Large intestine (tissue), 3 donors: Measurements from ENCODE around the gene ANGPTL4. TPM values are rescaled to one million over a fixed set of nuclear protein-coding genes. Genes with fewer than 3 reads are reported as not detected.
"Not testable (repeated sequence)": the region's sequence is repeated elsewhere in the genome, so short reads cannot be mapped to it uniquely, and the experiment has no call there.

Source experiments
- DNase-seq, 2 donors: peaks; one replicate each; pipeline versions ENCODE4 v3.0.0 to v3.0.0-alpha.2; 2013
- H3K27ac ChIP-seq: one replicate; pipeline ENCODE4 v1.5.1; 2013; ENCODE audit warnings: low read length
- H3K27me3 ChIP-seq: 2 replicates; pipeline ENCODE4 v1.6.1; 2013; ENCODE audit warnings: low read length; ENCODE audit not compliant: control insufficient read depth, insufficient read depth
- H3K36me3 ChIP-seq: 2 replicates; pipeline ENCODE4 v1.6.1; 2013; ENCODE audit warnings: low read length; ENCODE audit not compliant: control insufficient read depth, insufficient read depth
- H3K4me1 ChIP-seq: one replicate; pipeline ENCODE4 v1.6.1; 2013; ENCODE audit warnings: low read length; ENCODE audit not compliant: control insufficient read depth, insufficient read depth
- H3K4me3 ChIP-seq: one replicate; pipeline ENCODE4 v1.5.1; 2013; ENCODE audit warnings: low read length
- H3K9me3 ChIP-seq: one replicate; pipeline ENCODE4 v1.6.1; 2013; ENCODE audit warnings: mild to moderate bottlenecking, low read depth, low read length, moderate library complexity; ENCODE audit not compliant: control insufficient read depth
- WGBS: methylation state at CpG from one replicate; pipeline ENCODE4 v1.1.5; 2013; ENCODE audit warnings: low lambda C conversion rate; ENCODE audit not compliant: insufficient coverage; 5-methylcytosine and 5-hydroxymethylcytosine counted together
- polyA plus RNA-seq: library from polyadenylated mRNA; unstranded; fragments of 120-200 nt; gene quantifications from one replicate; pipeline ENCODE4 v1.2.1, GENCODE V29; 2013

ANGPTL4 gene
- polyA plus RNA-seq, 1 donor = 0.97 TPM

DNA sequence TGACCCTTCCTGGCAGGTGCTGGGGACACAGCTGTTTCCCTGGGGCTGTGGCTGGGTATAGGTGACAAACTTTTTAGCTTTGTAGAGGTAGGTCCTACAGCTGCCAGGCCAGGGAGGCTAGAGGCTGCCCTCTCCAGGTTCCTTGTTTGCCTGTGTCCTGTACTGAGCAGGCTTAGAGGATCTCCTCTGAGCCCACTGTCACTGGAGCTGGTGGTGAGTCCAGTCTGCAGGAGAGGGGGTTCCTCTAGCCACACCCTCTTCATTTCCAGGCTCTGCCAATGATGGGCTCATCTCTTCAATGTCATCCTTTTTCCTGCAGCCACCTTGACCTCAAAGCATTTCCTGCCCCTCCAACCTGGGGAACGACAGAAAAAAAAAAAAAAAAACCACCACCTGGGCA, 13.6 kb downstream of the ANGPTL4 start:
- no peaks in the 10 kb centered on the region for H3K9me3 ChIP-seq
- WGBS = no CpG with 5 or more reads among the region's 1 CpG
- no peak for DNase-seq
- H3K4me3 ChIP-seq = no peak overlapping the region
- no peaks in the 10 kb centered on the region for H3K27me3 ChIP-seq
- no peaks in the 10 kb centered on the region for H3K4me1 ChIP-seq
- H3K27ac ChIP-seq = no peak overlapping the region
- no peaks in the 10 kb centered on the region for H3K36me3 ChIP-seq

DNA sequence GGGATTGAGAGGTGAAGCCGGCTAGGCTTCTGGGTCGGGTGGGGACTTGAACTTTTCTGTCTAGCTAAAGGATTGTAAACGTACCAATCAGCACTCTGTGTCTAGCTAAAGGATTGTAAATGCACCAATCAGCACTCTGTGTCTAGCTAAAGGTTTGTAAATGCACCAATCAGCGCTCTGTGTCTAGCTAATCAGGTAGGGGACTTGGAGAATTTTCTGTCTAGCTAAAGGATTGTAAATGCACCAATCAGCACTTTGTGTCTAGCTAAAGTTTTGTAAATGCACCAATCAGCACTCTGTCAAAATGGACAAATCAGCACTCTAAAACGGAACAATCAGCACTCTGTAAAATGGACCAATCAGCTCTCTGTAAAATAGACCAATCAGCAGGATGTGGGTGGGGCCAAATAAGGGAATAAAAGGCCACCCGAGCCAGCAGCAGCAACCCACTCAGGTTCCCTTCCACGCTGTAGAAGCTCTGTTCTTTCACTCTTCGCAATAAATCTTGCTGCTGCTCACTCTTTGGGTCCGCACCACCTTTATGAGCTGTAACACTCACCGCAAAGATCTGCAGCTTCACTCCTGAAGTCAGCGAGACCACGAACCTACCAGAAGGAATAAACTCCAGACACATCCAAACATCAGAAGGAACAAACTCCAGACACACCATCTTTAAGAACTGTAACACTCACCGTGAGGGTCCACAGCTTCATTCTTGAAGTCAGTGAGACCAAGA, 15.4 kb downstream of the ANGPTL4 start:
- no CpG with 5 or more reads among the region's 13 CpGs for WGBS
- H3K27me3 ChIP-seq, H3K4me1 ChIP-seq, H3K9me3 ChIP-seq, DNase-seq, H3K27ac ChIP-seq, H3K36me3 ChIP-seq, H3K4me3 ChIP-seq: not testable (repeated sequence)

DNA sequence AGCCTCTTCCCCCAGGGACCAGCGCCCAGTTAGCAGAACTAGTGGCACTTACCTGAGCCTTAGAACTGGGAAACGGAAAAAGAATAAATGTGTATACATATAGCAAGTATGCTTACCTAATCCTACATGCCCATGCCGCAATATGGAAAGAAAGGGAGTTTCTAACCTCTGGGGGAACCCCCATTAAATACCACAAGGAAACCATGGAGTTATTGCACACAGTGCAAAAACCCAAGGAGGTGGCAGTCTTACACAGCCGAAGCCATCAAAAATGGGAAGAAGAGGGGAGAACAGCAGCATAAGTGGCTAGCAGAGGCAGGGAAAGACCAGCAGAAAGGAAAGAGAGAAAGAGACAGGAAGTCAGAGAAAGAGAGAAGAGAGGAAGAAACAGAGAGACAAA, 20.6 kb downstream of the ANGPTL4 start:
- WGBS = 88% methylated on average over 1 of the region's 4 CpGs
- H3K9me3 ChIP-seq, H3K27ac ChIP-seq, H3K36me3 ChIP-seq, H3K27me3 ChIP-seq, DNase-seq, H3K4me3 ChIP-seq, H3K4me1 ChIP-seq: not testable (repeated sequence)

DNA sequence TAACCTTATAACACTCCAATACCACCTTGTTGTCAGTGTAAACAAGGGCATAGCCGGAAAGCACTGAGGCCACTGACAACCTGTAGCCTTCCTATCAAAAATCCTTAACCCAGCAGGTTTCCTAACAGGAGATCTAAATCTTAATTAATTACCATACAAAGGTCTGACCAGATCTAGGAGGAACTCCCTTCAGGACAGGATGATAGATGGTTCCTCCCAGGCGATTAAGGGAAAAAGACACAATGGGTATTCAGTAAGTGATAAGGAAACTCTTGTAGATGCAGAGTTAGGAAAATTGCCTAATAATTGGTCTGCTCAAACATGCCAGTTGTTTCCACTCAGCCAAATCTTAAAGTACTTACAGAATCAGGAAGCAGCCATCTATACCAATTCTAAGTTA, 21.1 kb downstream of the ANGPTL4 start:
- not testable (repeated sequence) for H3K36me3 ChIP-seq, H3K9me3 ChIP-seq, H3K27ac ChIP-seq, H3K27me3 ChIP-seq, H3K4me1 ChIP-seq, H3K4me3 ChIP-seq, DNase-seq
- no CpG with 5 or more reads among the region's 2 CpGs for WGBS

DNA sequence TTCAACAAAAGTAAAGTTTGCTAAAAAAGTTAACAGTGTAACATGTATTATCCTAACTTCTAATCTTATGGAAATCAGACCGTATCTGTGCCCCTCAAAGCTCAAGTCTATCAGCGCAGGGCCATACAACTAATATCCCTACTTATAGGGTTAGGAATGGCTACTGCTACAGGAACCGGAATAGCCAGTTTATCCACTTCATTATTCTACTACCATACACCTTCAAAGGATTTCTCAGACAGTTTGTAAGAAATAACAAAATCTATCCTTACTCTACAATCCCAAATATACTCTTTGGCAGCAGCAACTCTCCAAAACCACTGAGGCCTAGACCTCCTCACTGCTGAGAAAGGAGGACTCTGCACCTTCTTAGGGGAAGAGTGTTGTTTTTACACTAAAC, 21.6 kb downstream of the ANGPTL4 start:
- not testable (repeated sequence) for H3K9me3 ChIP-seq, H3K27ac ChIP-seq, H3K36me3 ChIP-seq, H3K27me3 ChIP-seq, H3K4me3 ChIP-seq, H3K4me1 ChIP-seq
- no CpG with 5 or more reads among the region's 3 CpGs for WGBS
- peak in 1 of 2 donors; percentile 26 for DNase-seq

DNA sequence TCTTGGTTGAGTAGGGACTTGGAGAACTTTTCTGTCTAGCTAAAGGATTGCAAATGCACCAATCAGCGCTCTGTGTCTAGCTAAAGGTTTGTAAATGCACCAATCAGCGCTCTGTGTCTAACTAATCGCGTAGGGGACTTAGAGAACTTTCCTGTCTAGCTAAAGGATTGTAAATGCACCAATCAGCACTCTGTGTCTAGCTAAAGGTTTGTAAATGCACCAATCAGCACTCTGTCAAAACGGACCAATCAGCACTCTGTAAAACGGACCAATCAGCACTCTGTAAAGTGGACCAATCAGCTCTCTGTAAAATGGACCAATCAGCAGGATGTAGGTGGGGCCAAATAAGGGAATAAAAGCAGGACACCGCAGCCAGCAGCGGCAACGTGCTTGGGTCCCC, 22.5 kb downstream of the ANGPTL4 start:
- WGBS = no CpG with 5 or more reads among the region's 9 CpGs
- H3K9me3 ChIP-seq, H3K27ac ChIP-seq, DNase-seq, H3K4me3 ChIP-seq, H3K36me3 ChIP-seq, H3K27me3 ChIP-seq: not testable (repeated sequence)
- H3K4me1 ChIP-seq = peaks cover 11% of the 10 kb centered on the region

DNA sequence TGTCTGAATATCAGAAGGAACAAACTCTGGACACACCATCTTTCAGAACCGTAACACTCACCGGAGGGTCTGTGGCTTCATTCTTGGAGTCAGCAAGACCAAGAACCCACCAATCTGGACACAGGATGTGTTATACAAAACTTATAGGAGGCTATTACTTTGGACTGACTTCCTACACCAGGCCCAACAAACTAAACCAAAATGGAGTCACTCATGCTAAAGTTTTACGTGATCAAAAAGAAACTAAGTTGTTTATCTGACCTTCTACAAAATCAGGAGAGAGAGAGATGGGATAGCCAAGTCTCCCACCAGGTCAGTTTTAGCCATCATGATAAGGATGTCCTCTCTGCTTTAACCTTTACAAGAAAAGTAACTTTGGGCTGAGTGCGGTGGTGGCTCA, 23.0 kb downstream of the ANGPTL4 start:
- DNase-seq = no peak
- Histone ChIP-seq H3K36me3 (no peaks in the 10 kb centered on the region), H3K4me1 (peaks cover 14% of the 10 kb centered on the region), H3K4me3 (no peak overlapping the region), H3K27me3 (no peaks in the 10 kb centered on the region), H3K27ac (no peak overlapping the region), H3K9me3 (no peaks in the 10 kb centered on the region)
- no CpG with 5 or more reads among the region's 4 CpGs for WGBS

DNA sequence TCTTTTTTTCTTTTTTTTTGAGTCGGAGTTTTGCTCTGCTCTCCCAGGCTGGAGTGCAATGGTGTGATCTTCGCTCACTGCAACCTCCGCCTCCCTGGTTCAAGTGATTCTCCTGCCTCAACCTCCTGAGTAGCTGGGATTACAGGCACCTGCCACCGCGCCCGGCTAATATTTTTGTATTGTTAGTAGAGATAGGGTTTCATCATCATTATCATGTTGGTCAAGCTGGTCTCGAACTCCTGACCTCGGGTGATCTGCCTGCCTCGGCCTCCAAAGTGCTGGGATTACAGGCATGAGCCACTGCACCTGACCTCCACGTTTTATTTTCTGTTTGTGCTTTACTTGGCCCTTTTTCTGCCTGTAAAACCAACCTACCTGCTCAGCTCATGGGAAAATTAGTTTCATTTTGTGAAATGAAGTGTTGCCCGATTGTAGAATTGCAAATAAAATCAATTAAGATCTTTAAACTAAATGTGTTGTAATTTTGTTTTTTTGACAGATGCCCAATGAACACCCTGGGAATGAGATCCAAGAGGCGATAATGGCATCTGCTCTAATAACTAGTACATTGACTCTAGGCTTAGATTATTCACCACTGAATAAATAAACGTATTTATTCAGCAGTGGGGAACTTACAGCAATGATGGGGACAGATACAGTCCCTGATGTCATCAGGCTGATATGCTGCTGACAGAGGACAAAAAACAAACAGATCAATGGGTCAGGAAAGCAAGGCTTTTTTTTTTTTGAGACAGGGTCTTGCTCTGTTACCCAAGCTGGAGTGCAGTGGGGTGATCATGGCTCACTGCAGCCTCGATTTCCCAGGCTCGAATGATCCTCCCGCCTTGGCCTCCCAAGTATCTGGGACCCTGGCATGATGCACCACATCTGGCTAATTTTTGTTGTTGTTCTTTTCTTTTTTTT, 24.0 kb downstream of the ANGPTL4 start:
- WGBS = 68% methylated on average over 7 of the region's 16 CpGs
- Histone ChIP-seq H3K27ac (peak overlapping the region; percentile 7), H3K27me3 (no peaks in the 10 kb centered on the region), H3K9me3 (no peaks in the 10 kb centered on the region), H3K36me3 (no peaks in the 10 kb centered on the region), H3K4me3 (no peak overlapping the region), H3K4me1 (peaks cover 15% of the 10 kb centered on the region)
- DNase-seq = peak in 1 of 2 donors; percentile 32

DNA sequence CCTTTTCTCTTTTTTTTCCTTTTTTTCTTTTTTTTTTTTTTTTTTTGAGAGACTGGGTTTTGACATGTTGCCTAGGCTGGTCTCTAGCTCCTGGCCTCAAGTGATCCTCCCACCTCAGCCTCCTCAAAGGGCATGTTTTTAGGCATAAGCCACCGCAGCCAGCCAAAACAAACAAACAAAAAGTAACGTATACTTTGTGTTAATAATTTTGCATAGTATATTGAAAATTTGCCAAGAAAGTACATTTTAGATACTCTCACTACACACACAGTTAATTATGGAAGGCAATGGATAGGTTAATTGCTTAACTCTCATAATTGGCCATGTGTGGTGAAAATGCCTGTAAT, 24.6 kb downstream of the ANGPTL4 start:
- no peak overlapping the region for H3K4me3 ChIP-seq
- H3K27ac ChIP-seq = peak overlapping the region; percentile 7
- no peaks in the 10 kb centered on the region for H3K27me3 ChIP-seq
- no CpG with 5 or more reads among the region's 2 CpGs for WGBS
- no peaks in the 10 kb centered on the region for H3K9me3 ChIP-seq
- peaks cover 1% of the 10 kb centered on the region for H3K36me3 ChIP-seq
- H3K4me1 ChIP-seq = peaks cover 15% of the 10 kb centered on the region
- no peak for DNase-seq

DNA sequence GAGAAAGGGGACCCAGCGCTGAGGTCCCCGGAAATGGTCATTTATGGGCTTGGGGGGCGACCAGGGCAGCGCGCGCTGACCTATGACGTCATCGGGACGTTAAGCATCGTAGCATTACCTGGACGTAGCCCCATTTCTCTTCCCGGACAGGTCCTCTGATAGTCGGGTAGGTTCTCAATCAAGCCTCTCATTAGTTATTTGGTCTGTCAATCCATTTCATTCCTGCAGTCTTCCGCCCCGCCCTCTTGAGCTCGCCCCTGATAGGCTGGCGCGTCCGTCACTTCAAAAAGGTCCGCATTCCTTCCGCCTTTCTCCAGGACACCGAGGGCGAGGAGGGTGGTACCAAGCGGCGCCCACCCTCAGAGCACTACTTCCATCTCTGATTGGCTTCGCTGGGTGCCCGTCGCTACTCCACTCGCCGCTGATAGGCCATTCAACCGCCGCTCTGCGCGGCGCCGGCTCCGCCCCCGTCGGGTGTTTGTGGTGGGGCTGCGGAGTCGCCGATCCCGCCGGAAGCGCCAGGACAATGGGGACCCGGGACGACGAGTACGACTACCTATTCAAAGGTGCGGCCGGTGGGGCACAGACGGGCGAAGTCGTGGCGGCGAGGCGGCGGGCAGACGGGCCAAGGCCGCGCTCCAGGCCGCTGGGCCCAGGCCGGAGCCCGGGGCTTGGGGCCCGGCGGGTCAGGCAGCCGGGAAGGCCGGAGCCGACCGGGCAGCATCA, 26.1 kb downstream of the ANGPTL4 start, which contains the start of gene RAB11B:
TSS of gene RAB11B (plus strand) at position 470 of the 726 bp plus-strand sequence. CDS start at position 527, 57 bp downstream.
- Histone ChIP-seq H3K4me1 (peaks cover 15% of the 10 kb centered on the region), H3K27ac (peak within 1 kb of the TSS; percentile 93), H3K9me3 (no peaks in the 10 kb centered on the region), H3K4me3 (peak within 1 kb of the TSS; percentile 61), H3K36me3 (peaks cover 4% of the 10 kb centered on the region), H3K27me3 (no peaks in the 10 kb centered on the region)
- 0% methylated on average over 1 of the region's 70 CpGs for WGBS
- peak; percentile 100 for DNase-seq
